GM19035 (cell line): ENCODE data around the gene ENPP1.

Experiments used
- ATAC-seq: cut with Tn5 transposase; IDR thresholded peaks from one replicate; pipeline ENCODE4 v1.9.1; 2021; ENCODE audit not compliant: unreplicated experiment

Gene ENPP1

DNA sequence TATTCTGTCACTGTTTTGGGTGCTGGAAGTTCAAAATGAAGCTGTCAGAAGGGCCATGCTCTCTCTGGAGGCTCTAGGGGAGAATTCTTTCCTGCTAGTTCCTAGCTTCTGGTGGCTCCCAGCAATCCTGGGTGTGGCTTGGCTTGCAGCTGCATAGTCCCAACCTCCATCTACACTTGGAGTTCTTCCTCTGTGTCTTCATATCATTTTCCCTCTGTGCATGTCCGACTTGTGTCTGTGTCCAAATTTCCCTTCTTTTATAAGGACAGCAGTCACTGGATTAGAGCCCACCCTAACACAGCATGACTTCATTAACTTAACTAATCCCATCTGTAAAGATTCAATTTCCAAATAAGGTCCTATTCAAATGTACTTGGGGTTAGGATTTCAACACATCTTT lies 23.3 kb upstream of the ENPP1 start:
- ATAC-seq = no peak

DNA sequence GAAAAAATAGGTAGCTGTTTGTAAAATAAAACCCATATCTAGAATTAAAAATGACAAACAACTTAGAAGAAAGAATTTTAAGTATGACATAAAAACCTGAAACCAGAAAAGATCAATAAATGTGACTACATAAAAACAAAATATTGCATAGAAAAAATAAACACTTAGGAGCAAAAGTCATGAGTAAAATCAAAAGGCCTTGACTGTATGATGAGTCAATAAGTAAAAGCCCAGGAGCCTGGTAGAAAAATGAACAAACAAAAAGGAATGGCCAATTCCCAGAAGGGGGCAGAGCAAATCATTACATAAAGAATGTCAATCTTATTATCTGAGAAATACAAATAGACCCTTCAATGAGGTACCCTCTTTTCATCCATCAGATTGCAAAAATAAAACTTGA lies 20.7 kb upstream of the ENPP1 start:
- ATAC-seq = no peak

DNA sequence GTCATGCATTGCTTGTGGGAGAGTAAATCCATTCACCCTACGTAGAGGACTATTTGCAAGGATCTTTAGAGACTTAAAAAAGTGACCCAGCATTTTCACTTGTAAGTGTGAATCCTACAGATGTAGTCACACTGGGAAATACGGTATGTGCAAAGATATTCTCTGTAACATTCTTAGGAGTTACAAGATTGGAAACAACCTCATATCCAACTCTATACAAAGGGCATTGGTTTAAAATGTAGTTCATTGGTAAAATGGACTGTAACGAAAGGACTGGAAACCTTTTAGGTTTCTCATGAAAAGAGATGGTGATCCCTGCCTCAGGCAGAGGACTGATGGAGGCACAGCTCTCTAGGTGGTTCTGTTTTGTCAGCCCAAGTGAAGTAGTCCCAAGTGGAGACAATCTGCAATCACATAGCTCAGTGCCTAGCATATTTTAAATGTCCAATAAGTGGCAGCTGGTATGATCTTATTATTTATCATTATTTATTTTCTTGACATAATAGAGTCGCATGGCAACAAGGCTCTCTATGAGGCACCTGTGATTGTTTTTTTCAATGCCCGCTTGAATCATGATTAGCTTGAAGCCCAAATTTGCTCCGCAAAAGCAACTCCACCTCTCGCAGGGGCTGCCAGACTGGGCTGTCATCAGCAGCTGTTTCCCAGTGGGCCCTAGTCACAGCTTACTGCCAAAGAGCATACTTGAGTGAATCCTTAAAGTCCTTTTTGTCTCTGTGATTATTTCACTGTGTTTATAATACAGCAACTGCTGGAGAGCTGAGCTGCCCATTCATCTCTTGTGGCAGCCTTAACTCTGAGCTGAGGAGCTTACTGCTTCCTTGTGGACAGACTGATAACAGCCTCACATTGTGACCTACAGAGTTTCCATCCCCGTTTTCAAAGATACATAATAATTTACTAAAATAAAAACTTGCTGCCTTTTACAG lies 19.8 kb upstream of the ENPP1 start:
- ATAC-seq = no peak

DNA sequence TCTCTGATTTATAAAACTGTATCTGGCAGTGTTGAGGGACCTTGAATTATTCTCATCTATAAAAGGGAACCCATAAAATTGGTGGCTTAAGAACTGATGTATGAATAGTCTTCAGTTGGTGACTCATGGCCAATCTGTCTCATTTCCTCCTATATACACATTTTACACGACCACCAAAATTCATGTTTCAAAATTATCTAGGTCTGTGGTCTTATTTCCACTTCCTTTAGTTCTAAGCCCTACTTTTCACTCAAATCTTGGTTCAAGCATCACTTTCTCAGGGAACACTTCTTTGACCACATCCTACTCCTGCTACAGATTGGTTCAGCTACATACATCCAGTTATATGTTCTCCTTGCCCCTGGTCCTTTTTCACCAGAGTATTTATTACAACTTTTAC lies 18.6 kb upstream of the ENPP1 start:
- no peak for ATAC-seq

DNA sequence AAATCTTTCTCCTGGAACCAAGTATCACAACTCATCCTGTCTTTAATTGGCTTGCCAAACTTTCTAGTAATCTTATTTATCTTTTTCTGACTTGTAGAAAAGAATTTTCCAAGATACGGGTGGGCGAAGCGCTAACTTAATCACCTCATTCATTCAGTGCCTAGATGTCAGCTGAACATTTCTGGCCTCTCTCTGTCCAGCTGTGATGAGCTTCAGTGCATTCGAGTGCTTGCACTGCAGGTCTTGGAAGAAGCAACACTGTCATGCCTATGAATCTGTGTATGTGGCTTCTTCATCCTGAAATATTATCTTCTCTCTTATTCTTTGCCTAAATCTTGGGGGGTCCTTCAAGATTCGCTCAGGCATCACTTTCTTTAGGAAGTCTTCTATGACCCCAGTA lies 16.3 kb upstream of the ENPP1 start:
- no peak for ATAC-seq

DNA sequence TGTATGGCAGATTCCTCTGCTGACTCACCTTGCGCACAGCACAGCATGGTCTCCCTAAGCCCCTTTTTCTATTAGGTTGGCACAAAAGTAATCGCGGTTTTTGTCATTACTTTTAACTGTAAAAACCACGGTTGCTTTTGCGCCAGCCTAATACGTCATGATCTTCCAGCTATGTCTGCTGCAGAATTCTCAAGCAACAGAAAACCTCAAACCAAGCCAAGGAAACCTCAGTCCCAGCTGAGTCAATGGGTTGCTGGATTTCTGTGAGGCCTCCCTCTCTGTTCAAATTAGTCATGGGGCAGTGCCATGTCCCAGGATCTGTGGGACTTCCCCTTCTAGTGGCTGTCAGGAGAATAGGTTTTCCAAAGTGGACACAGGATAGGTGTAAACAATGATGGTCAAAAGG lies 15.7 kb upstream of the ENPP1 start:
- no peak for ATAC-seq

DNA sequence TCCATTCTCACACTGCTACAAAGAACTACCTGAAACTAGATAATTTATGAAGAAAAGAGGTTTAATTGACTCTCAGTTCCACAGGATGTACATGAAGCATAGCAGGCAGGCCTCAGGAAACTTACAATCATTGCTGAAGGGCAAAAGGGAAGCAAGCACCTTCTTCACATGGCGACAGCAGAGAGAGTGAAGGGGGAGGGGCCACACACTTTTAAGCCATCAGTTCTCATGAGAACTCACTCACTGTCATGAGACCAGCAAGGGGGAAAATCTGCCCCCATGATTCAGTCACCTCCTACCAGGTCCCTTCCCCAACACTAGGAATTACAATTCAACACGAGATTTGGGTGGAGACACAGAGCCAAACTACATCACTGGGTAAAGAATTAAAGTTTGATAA lies 12.5 kb upstream of the ENPP1 start:
- ATAC-seq = no peak

DNA sequence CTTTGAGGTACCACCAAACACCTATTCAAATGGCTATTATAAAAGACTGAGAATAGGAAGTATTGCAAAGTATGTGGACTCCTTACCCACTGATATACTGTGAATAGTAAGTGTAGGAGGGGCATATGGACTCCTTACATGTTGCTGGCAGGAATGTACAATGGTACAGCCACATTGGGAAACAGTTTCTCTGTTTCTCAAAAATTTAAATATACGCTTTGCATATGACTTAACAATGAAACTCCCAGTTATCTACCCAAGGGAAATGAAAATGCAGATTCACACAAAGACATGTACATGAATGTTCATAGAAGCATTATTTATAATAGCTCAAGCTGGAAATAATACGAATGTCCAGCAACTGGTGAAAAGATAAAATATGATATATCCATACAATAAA lies 5.5 kb upstream of the ENPP1 start:
- no peak for ATAC-seq

DNA sequence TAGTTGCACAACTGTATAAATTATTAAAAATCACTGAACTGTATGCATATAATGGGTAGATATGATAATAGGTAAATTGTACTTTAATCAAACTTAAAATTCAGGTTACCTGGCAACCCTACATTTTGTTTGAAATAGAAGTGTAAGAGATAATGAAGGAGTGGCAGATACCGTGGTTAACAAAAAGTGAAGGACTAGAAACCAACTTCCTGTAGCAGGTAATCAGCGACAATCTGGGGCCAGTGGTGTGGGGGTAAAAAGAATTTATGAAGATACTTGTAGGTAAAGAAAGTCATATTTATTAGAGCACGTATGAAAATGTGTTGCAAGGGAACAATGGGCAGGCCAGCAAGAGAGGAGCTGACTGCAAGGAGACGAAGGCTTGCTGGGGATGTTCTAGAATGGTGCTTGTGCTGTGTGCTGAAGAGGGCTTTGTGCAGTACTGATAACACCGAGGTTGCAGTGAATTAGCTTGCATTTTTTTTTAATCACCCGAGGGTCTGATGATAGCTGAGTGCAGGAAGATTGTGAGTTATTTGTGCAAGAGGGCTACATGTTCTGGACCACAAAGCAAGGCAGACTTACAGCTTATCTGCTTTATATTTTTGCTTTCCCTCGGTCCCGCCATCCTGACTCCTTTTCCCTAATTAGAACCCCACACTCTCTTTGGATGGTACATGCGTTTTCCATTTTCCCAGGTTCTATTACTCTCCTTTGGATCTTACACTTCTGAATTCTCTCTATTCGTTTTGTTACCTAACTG lies 4.6 kb upstream of the ENPP1 start:
- no peak for ATAC-seq

DNA sequence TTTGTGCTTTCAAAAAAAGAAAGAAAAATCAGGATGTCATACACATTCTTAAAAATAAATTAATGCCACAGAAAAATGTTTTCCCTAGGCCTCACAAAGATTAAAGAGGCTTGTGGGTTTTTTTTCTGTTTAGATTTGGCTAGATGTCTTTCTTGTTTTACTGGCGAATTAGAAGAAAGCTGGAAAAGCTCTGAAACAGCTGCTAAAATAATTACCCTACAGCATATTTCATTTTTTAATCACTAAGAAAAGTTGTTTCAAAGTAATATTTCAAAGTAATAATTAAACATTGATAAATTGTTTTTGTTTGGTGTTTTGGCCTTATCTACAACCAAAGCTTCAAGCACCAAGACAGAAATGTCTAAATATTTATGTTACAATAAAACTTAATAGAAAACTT lies 3.7 kb upstream of the ENPP1 start:
- ATAC-seq = no peak

DNA sequence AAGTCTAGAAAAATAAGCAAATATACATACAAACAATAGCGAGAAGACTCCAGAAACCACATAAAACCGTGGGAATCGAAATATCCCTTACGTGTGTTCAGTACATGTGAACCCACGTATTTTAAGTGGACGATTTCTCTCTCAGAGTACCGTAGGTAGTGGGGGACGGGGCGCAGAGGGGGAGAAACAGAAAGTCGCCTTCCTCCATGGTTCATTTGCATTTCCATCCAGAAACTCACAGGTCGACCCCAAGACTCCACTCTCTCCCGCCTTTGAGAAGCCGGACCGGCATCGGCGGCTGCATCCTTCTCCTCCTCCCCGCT lies 538 bp upstream of the ENPP1 start:
- ATAC-seq = no peak

DNA sequence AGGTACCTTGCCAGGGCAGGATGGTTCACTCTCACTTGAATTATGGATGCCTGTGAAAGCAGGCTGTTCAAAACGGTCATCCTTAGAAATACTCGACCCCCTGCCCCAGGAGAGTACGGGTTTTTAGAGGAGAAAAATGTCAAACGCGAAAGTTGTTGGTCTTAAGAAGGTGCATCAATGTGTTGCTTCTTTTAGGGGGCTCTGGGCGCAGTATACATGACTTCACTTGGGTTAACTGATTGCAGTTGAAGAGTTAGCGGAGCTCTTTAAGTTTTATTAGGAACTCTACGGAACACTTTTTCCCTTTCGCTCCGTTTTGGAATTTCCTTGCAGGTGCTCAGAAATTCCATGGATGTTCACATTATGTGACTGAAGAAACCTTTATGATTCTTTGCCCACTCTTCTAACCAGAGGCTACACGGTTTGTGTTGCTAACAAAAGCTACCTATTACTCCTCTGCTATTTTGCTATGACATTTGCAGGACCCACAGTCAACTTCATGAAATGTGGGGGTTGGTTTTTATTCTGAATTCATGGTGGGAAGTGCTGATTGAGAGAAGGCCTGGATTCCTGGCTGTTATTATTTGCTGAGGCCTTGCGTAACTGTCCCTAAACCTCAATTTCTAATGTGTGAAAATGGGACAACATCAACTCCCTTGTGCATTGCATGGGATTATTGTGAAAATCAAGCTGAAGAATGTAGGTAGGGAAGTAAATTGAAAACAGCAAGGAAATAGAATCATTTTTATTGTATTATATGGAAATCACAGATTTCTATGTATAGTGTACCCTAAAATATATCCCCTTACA lies 845 bp downstream of the ENPP1 start:
- ATAC-seq = no peak

DNA sequence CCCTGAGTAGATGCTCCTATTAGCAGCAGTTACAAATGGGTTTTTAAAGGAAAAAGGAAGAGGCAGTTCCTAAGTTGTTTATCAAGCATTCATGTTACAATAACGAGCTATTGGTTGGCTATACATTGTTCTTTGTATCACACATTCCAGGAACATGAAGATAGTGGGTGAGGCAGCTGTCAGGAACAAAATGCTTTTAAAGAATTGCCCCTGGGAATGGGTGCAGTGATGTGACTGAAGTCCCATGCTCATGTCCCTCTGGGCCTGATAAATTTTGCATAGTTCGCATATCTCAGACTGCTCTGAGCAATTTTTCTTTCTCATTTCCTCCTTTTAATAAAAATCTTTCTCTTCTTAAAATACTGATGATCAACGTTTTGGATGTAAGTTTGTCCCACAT lies 3.7 kb downstream of the ENPP1 start:
- no peak for ATAC-seq

DNA sequence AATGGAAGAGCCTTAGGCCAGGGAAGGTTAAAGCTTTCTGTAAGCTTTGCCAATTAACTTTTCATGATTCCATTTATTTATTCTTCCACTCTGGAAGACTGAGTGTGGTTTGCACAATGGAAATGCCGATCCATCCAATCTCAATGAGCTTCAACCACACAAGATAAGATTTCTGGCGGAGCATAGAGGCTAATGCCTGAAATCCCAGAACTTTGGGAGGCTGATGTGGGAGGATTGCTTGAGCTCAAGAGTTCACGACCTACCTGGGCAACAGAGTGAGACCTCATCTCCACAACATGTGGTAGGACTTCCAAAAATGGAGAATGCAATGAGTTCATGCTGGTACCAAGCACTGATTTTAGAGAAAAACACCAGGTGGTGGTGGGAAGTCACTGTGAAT lies 6.2 kb downstream of the ENPP1 start:
- ATAC-seq = no peak

DNA sequence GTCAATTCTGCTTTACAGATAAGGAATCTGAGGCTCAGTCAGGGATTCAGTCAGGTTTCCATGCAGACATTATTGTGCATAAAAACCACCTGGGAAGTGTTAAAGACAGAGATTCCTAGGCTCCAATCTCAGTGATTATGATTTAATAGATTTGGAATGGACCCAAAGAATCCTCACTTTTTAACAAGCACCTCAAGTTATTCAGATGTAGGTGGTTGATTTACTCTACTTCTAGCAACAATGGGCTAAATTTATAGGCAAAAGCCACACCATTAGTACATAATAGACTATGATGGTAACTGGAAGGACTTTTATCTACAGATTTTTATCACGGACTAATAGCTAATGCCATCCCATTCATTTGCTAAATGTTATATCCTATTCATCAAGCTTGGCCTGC lies 9.0 kb downstream of the ENPP1 start:
- no peak for ATAC-seq

DNA sequence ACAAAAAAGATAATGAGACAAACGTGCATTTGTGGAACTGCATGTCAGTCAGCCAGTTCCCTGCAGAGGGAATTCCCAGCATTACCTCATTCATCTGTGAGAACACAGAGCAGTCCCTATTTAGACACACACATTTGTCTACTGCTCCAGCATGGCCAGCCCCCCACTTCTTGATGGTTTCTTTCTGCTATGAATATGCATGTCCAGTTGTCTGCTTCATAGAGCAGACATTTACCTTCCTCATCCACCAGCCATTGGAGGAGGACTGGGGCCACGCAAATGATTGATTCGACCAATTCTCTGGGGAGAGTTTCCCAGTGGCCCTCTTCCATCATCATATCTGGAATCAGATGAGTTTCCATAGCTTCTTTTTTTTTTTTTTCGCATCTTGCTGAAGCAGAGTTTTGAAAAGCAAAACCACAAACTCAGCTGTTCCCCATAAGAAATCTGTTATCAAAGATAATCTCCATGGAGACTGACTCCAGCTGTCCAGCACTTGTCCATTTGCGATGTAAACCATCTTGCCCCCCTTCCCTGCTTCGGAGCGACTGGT lies 11.8 kb downstream of the ENPP1 start:
- no peak for ATAC-seq

DNA sequence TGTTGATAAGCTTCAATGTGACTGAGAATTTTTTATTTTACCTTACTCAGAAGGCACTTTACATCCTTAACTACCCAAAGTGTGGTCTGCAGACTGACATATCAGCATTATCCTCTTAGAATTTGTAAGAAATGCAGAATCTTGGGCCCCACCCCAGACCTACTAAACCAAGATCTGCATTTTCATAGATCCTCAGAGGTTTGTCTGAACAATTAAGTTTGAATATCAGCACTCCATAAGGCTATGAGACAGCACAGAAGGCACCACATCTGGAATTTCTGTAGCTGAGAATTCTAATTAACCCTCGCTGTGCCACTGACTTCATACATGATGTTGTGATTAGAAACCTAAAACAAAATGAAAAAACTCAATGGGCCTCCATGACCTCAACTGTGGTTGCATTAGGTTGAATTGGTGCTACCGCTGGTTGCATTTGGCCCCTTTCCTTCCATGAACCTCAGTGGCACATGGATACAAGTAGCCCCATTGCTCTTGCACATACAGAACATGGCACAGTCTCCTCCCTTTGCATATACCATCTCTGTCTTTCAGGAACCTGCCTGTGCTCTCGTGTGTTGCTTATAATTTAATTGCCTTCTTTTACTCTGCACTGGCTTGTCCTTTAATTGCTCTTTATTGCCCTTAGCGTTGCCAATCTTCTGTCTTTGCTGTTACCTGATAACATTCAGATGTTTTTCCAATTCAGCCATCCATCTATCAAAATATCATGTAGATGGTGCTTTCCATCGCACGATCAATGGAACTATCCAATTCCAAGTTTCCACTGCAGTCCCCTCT lies 13.4 kb downstream of the ENPP1 start:
- no peak for ATAC-seq

DNA sequence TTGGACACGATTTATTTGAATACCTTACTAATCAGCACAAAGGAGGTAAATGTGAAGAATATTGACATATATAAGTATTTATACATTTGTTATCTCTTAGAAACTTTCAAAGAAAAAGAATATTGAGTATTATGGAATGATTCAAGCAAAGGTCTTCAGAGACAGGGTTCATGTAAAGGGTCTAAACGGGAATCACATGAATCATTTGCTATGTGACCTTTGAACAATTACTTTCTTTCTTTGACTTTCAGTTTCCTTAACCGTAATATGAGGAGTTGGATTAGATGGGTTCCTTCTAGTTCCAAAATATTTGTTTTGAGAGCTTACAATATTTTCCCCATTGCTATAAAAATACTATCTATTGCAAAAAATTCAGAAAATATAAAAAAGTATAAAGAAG lies 14.3 kb downstream of the ENPP1 start:
- no peak for ATAC-seq

DNA sequence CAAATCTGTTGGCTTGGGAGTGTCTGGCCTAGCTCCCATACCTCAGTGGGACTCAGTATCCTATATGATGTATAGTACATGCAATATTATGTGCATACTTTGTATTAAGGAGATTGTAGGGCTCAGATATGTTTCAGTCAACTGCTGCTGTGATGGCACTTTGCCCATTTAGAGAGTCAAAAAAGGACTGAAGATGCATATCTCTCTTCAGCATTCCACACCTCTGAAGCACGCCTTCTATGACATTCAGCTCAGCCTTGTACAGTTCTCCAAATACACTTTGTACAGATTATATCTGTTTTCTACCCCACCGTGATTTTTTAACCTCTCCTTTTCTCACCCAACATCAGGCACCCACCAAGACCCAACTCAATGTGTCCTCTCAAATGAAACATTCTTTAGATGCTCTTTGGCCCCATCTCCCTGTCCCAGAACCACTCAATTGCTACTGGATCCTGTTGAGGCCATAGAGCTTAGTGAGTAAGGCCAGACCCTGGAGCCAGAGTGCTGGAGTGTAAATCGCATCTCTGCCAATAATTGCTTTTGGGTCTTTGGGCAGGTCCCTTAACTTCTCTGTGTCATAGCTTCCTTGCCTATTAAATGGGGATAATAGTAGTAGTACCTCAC lies 15.6 kb downstream of the ENPP1 start:
- no peak for ATAC-seq

DNA sequence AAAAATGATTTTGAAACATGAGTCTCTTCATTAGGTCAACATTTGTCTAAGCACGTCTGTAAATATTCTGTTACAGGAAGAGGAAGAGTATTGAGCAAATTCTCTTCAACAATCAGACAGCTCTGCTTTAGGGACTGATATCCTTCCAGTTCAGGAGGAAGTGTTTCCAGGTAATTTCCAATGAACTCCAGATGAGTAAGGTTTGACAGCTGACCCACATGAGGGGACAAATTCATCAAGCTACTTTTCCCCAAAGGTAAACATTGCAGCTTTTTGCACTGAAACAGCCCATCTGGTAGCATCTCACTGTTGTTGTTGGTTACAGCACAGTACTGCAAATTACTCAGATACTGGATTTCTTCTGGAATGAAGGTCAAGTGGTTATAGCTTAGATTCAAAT lies 18.1 kb downstream of the ENPP1 start:
- ATAC-seq = no peak
